Measurements from ENCODE around the gene F2. TPM values are rescaled to one million over a fixed set of nuclear protein-coding genes. Genes with fewer than 3 reads are reported as not detected.

Gene F2
- total and polyA plus RNA-seq, 2 of the 13 experiments (the other 11 are each of a cell fraction or from before 2014, with no cell fraction given): 330 to 801 TPM

DNA sequence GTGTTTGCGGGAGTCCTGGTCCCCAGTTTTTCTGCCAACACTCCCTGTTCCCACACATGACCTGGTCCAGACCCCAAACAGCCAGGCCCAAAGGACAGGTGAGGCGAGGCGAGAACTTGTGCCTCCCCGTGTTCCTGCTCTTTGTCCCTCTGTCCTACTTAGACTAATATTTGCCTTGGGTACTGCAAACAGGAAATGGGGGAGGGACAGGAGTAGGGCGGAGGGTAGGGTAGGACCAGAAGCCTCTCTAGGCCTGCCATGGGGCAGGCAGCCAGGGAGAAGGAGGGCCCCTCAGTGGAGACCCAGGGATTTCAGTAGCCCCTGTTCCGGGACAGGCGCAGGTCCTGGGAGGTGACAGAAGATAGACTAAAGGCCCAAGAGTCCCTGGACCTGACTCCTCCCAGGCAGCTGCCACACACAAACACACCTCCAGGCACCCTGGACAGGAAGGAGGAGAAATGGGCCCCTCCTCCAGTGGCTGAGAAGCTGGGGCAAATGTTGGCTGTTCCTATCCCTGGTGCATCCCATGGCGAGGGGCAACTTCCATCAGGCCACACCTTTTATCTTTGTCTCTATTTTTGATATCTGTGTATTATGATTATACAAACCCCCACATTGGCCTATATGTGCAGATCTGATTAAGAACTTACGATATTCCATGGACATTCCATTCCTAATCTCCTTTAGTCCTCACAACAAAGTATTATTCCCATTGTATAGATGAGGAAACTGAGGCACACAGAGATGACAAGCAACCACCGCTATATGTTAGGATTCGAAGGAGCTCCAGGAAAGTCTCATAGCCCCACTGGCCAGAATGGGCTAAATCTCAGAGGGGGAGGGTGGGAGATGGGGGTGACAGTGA is 626 bp upstream of the F2 start (continued):
- TF ChIP-seq ZNF292 (CRISPR knock-in tag; IDR thresholded peaks at IDR 0.05; ENCODE audit: borderline replicate concordance, low read depth) (0 out of 2 replicates have a peak, but pooled peaks have one; percentile 50), TBP (CRISPR knock-in tag; IDR thresholded peaks at IDR 0.05) (no peak), PRPF4 (IDR thresholded peaks at IDR 0.05; ENCODE audit: low read depth, low read length, poor library complexity, severe bottlenecking) (peak; percentile 43), KAT7 (CRISPR knock-in tag; IDR thresholded peaks at IDR 0.05; ENCODE audit: borderline replicate concordance) (peak; percentile 27; the same call in 1 of the 2 replicates), MBNL3 (CRISPR knock-in tag; conservative IDR thresholded peaks at IDR 0.05) (no peak), ZFYVE20 (CRISPR knock-in tag; IDR thresholded peaks at IDR 0.05; ENCODE audit: borderline replicate concordance, low read depth) (no peak), HES4 (CRISPR knock-in tag; IDR thresholded peaks at IDR 0.05; ENCODE audit: borderline replicate concordance) (no peak), ZNF343 (CRISPR knock-in tag; IDR thresholded peaks at IDR 0.05) (no peak), RELA (CRISPR knock-in tag; IDR thresholded peaks at IDR 0.05) (0 out of 2 replicates have a peak, but pooled peaks have one; percentile 71), FOXP1 (IDR thresholded peaks at IDR 0.05) (no peak), FOXP1 (CRISPR knock-in tag; IDR thresholded peaks at IDR 0.05) (peak; percentile 90), MED1 (CRISPR knock-in tag; IDR thresholded peaks at IDR 0.05) (peak; percentile 98), PHF21A (CRISPR knock-in tag; IDR thresholded peaks at IDR 0.05) (peak; percentile 100), ZNF616 (CRISPR knock-in tag; IDR thresholded peaks at IDR 0.05; ENCODE audit: low read depth) (no peak), SRSF9 (IDR thresholded peaks at IDR 0.05; ENCODE audit: borderline replicate concordance, insufficient read depth, low read depth, low read length, poor library complexity, severe bottlenecking) (no peak), ZNF629 (CRISPR knock-in tag; conservative IDR thresholded peaks at IDR 0.05) (peak; percentile 98), ZNF136 (CRISPR knock-in tag; IDR thresholded peaks at IDR 0.05; ENCODE audit: low read depth) (no peak), ZNF180 (CRISPR knock-in tag; IDR thresholded peaks at IDR 0.05; ENCODE audit: borderline replicate concordance, low read depth) (no peak)
- TF ChIP-seq, protein P1, sequence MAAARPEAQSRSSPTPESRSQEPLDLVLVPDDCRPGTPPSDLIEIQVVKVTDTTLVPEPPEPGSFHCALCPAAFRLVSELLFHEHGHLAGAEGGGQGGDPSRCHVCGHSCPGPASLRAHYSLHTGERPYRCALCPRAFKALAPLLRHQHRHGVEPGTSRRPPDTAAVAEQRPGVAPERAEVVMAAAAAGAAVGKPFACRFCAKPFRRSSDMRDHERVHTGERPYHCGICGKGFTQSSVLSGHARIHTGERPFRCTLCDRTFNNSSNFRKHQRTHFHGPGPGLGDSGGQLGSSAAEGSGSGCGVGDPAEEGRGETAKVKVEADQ (CRISPR knock-in tag; IDR thresholded peaks at IDR 0.05; ENCODE audit: borderline replicate concordance): 0 out of 2 replicates have a peak, but pooled peaks have one; percentile 50
- TF ChIP-seq, protein P2, sequence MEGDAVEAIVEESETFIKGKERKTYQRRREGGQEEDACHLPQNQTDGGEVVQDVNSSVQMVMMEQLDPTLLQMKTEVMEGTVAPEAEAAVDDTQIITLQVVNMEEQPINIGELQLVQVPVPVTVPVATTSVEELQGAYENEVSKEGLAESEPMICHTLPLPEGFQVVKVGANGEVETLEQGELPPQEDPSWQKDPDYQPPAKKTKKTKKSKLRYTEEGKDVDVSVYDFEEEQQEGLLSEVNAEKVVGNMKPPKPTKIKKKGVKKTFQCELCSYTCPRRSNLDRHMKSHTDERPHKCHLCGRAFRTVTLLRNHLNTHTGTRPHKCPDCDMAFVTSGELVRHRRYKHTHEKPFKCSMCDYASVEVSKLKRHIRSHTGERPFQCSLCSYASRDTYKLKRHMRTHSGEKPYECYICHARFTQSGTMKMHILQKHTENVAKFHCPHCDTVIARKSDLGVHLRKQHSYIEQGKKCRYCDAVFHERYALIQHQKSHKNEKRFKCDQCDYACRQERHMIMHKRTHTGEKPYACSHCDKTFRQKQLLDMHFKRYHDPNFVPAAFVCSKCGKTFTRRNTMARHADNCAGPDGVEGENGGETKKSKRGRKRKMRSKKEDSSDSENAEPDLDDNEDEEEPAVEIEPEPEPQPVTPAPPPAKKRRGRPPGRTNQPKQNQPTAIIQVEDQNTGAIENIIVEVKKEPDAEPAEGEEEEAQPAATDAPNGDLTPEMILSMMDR (CRISPR knock-in tag; IDR thresholded peaks at IDR 0.05): peak; percentile 50
- TF ChIP-seq, protein P3, sequence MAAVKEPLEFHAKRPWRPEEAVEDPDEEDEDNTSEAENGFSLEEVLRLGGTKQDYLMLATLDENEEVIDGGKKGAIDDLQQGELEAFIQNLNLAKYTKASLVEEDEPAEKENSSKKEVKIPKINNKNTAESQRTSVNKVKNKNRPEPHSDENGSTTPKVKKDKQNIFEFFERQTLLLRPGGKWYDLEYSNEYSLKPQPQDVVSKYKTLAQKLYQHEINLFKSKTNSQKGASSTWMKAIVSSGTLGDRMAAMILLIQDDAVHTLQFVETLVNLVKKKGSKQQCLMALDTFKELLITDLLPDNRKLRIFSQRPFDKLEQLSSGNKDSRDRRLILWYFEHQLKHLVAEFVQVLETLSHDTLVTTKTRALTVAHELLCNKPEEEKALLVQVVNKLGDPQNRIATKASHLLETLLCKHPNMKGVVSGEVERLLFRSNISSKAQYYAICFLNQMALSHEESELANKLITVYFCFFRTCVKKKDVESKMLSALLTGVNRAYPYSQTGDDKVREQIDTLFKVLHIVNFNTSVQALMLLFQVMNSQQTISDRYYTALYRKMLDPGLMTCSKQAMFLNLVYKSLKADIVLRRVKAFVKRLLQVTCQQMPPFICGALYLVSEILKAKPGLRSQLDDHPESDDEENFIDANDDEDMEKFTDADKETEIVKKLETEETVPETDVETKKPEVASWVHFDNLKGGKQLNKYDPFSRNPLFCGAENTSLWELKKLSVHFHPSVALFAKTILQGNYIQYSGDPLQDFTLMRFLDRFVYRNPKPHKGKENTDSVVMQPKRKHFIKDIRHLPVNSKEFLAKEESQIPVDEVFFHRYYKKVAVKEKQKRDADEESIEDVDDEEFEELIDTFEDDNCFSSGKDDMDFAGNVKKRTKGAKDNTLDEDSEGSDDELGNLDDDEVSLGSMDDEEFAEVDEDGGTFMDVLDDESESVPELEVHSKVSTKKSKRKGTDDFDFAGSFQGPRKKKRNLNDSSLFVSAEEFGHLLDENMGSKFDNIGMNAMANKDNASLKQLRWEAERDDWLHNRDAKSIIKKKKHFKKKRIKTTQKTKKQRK (IDR thresholded peaks at IDR 0.05; ENCODE audit: low read length): no peak
- TF ChIP-seq, protein P4, sequence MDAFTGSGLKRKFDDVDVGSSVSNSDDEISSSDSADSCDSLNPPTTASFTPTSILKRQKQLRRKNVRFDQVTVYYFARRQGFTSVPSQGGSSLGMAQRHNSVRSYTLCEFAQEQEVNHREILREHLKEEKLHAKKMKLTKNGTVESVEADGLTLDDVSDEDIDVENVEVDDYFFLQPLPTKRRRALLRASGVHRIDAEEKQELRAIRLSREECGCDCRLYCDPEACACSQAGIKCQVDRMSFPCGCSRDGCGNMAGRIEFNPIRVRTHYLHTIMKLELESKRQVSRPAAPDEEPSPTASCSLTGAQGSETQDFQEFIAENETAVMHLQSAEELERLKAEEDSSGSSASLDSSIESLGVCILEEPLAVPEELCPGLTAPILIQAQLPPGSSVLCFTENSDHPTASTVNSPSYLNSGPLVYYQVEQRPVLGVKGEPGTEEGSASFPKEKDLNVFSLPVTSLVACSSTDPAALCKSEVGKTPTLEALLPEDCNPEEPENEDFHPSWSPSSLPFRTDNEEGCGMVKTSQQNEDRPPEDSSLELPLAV (CRISPR knock-in tag; conservative IDR thresholded peaks at IDR 0.05; ENCODE audit: low read depth): no peak
